HFFc6 (cell line): ENCODE measurements around the gene TCHHL1. TPM values are rescaled to one million over a fixed set of nuclear protein-coding genes. Genes with fewer than 3 reads are reported as not detected.
A peak's percentile ranks its signal among the peaks of the same experiment; 100 is the strongest.

Experiments
- DNase-seq: peaks from one replicate; pipeline ENCODE4 v3.0.0-alpha.2; 2018
- H3K27ac Mint-ChIP-seq: 2 replicates; pipeline ENCODE4 v1.8.0; 2020; ENCODE audit warnings: mild to moderate bottlenecking, mixed read lengths
- H3K27me3 Mint-ChIP-seq: 2 replicates; pipeline ENCODE4 v1.8.0; 2021; ENCODE audit warnings: mild to moderate bottlenecking, moderate library complexity, mixed read lengths; ENCODE audit not compliant: insufficient read depth
- H3K36me3 Mint-ChIP-seq: 2 replicates; pipeline ENCODE4 v1.8.0; 2021; ENCODE audit warnings: low read depth, mixed read lengths
- H3K4me1 Mint-ChIP-seq: 2 replicates; pipeline ENCODE4 v1.8.0; 2020; ENCODE audit warnings: low read depth, mixed read lengths
- H3K4me3 Mint-ChIP-seq: 2 replicates; pipeline ENCODE4 v1.8.0; 2020; ENCODE audit warnings: mild to moderate bottlenecking, moderate library complexity, mixed read lengths
- H3K9me3 Mint-ChIP-seq: 2 replicates; pipeline ENCODE4 v1.8.0; 2020; ENCODE audit warnings: mild to moderate bottlenecking, mixed read lengths
- total RNA-seq, 6 experiments: library from RNA; stranded (reverse); fragmentation: NEBNext Ultra II Directional; extraction: Animal tissue kit (Norgen Biotek cat#: 25700); gene quantifications; 2 replicates in 1 of 6; 3 replicates in 5 of 6; pipeline ENCODE4 v1.2.3, GENCODE V29; 2021
- TF ChIP-seq, protein P1 (sequence below): fragments of 200-600 bp; sonication (generic); IDR thresholded peaks from 2 replicates; pipeline ENCODE4 v1.5.0; 2021; ENCODE audit warnings: antibody characterized with exemption, mild to moderate bottlenecking

TCHHL1 gene
- total RNA-seq, 6 experiments from 2014 or later: not detected

DNA sequence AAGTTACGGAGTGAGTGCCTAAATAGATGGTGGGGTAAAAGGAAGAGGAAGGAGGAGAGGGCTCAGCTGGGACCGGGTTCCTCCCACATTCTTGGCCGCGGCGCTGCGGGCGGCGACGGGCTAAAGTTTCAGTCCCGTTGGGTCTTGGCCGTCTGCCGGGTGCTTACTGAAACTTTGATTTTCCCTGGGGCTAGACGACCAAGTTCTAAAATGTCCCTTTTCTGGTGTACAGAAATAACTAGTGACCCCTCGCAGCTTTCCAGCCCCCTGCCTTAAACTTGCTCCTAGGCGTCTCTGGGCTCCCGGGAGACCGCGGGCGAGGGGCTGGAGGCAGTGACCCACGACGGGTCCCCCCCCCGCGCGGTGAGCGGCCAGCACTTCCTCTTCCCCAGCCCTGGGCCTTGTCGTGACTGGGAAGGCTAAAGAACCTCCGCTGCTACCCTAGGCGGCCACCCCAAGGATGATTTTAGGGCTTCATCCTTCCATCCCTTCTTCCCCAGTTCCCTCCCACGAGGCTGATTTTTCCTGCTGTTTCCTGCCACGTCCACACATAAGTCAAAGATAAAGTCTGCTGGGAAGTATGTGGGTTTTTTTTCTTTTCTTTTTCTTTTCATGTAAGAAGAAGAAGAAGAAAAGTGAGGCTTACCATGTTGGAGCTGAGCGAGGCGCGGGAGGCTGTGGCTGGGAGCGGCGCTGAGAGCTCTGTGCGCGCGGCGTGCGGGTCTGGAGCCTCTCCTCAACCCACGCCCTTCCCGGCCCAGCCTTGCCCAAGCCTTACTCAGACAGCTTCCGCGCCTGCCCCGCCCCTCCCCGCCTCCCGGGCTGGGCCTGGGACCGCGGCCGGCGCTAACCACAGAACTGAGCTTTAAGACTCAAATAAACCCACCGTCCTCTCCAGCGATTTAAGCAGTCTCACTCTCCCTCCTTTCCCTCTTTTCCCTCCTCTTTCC is 52.3 kb downstream of the TCHHL1 start, which contains the start of gene S100A11:
TSS of gene S100A11 (minus strand) at position 738 of the 950 bp plus-strand sequence. CDS start at position 649, 89 bp downstream.
- TF ChIP-seq, protein P1, sequence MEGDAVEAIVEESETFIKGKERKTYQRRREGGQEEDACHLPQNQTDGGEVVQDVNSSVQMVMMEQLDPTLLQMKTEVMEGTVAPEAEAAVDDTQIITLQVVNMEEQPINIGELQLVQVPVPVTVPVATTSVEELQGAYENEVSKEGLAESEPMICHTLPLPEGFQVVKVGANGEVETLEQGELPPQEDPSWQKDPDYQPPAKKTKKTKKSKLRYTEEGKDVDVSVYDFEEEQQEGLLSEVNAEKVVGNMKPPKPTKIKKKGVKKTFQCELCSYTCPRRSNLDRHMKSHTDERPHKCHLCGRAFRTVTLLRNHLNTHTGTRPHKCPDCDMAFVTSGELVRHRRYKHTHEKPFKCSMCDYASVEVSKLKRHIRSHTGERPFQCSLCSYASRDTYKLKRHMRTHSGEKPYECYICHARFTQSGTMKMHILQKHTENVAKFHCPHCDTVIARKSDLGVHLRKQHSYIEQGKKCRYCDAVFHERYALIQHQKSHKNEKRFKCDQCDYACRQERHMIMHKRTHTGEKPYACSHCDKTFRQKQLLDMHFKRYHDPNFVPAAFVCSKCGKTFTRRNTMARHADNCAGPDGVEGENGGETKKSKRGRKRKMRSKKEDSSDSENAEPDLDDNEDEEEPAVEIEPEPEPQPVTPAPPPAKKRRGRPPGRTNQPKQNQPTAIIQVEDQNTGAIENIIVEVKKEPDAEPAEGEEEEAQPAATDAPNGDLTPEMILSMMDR: no peak
- Mint-ChIP-seq H3K4me3 (peak within 1 kb of the TSS; percentile 96), H3K4me1 (peaks cover 34% of the 10 kb centered on the region), H3K36me3 (peaks cover 44% of the 10 kb centered on the region), H3K27me3 (peaks cover 2% of the 10 kb centered on the region; the same call in 1 of the 2 replicates), H3K27ac (peak within 1 kb of the TSS; percentile 98), H3K9me3 (no peaks in the 10 kb centered on the region)
- DNase-seq: peak; percentile 78

DNA sequence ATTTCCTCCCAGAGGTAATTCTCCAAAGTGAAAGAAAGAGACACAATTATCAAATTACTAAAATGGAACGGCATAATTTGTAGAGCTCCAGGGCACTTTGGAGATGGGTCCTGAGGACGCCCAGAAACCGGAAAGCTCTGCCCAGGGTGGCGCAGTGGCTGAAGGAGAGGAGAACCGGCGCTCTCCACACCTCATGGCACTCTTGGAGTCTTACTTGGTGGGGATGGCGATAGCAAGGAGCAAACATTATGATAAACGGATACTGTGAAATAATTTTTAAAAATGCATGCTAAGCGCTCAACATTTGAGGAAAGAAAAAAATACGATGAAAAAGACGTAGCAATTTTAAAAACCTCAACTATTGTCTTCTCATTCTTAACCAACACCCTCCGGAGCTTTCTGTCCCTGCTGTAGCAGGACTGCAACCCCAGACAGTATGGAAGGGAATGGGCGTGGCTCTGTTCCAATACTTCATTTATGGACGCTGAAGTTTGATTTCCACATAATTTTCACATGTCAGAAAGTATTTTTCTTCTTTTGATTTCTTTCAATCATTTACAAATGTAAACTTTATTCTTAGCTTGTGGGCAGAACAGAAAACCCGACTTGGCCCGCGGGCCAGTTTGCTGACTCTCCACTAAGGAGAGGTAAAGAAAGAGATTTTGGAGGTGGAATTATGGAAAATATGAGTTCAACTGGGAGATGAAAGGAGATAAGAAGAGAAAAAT is 53.2 kb downstream of the TCHHL1 start:
- peaks cover 34% of the 10 kb centered on the region for H3K4me1 Mint-ChIP-seq
- DNase-seq: no peak
- H3K27ac Mint-ChIP-seq: peak overlapping the region; percentile 98
- H3K4me3 Mint-ChIP-seq: peak overlapping the region; percentile 96
- TF ChIP-seq, protein P1: no peak
- H3K36me3 Mint-ChIP-seq: peaks cover 49% of the 10 kb centered on the region
- H3K9me3 Mint-ChIP-seq: no peaks in the 10 kb centered on the region
- peaks cover 2% of the 10 kb centered on the region; the same call in 1 of the 2 replicates for H3K27me3 Mint-ChIP-seq

DNA sequence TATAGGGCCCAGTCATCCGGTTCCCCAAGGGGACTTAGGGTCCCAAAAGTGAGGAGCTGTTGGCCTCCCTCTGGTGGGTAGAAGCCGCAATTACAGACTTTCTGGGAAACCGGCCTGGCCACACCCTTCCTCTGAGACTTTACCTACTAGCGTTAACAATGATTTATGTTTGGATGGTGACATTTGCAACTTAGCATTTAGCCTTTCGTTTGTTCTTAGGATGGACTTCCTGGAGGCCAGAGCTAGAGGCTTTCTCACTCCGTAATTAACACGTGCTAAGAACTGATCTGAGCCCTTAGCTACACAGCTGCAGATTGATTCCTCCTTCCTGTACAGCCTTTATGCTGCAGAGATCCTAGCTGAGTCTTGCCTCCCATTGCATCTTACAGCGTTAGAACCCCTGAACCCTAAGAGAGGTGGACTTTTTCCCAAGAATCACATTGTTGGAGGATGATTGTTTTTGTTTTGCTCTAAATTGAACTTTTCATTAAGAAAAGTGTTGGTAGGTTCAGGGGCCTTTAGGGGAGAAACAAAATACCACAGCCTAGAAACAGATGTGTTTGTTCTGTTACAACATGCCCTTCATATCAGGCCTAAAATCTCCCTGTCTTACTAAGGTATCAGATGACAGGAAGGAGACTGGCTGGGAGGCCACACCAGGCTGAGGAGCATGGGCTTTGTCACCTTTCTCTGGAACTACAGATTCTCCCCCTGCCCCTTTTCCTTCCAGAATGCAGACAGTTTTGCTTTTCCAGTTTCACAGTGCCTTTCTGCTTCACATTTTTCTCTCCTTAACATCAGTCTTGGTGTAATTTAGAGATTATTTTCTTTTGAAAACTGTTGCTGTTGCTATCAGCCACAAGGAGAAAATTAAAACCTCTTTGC is 54.0 kb downstream of the TCHHL1 start:
- Mint-ChIP-seq H3K36me3 (peaks cover 53% of the 10 kb centered on the region), H3K9me3 (no peaks in the 10 kb centered on the region), H3K27ac (peak overlapping the region; percentile 98), H3K27me3 (peaks cover 2% of the 10 kb centered on the region; the same call in 1 of the 2 replicates), H3K4me1 (peaks cover 34% of the 10 kb centered on the region), H3K4me3 (peak overlapping the region; percentile 96)
- TF ChIP-seq, protein P1: peak; percentile 87
- DNase-seq: peak; percentile 68

DNA sequence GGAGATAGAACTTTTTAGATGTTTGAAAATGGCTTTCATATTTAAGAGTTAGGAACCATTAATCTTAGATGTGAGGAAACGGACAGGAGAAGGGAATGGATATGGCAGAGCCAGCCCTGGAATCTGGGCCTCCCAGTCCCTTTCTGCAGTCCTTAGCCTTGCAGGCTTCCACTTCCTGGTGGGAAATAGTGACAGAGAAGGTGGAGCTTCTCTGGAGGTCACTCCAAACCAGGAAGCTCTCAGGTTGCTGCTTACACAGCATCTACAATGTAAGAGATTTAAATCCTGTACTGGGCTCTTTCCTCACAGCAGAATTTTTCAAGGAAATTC is 54.6 kb downstream of the TCHHL1 start:
- H3K27me3 Mint-ChIP-seq: peaks cover 2% of the 10 kb centered on the region; the same call in 1 of the 2 replicates
- no peak for DNase-seq
- peak overlapping the region; percentile 98; the same call in 1 of the 2 replicates for H3K27ac Mint-ChIP-seq
- peaks cover 37% of the 10 kb centered on the region for H3K4me1 Mint-ChIP-seq
- peaks cover 55% of the 10 kb centered on the region for H3K36me3 Mint-ChIP-seq
- TF ChIP-seq, protein P1: no peak
- no peaks in the 10 kb centered on the region for H3K9me3 Mint-ChIP-seq
- peak overlapping the region; percentile 96 for H3K4me3 Mint-ChIP-seq

Other genes with a start within 250 kb of the TCHHL1 start
- gene C2CD4D, start 249.2 kb downstream of the TCHHL1 start, total RNA-seq: not detected
- gene THEM5, start 235.4 kb downstream of the TCHHL1 start, total RNA-seq: not detected
- 10 to 100 TPM in 1 of 6 experiments, 1 to 10 TPM in 5; 8.0 to 10.1 (median 9.3) TPM for gene THEM4, start 179.6 kb downstream of the TCHHL1 start, total RNA-seq
- gene S100A10, start 95.2 kb downstream of the TCHHL1 start, total RNA-seq: 100 to 1,000 TPM; 390 to 518 (median 442) TPM
- 1,000 to 10,000 TPM; 1,164 to 1,256 (median 1,179) TPM for gene S100A11, start 52.1 kb downstream of the TCHHL1 start, total RNA-seq
- gene TCHH, start 26.4 kb upstream of the TCHHL1 start, total RNA-seq: under 1 TPM in 2 of 6 experiments, not detected in 4; 0.03 to 0.05 TPM
- gene RPTN, start 70.2 kb upstream of the TCHHL1 start, total RNA-seq: not detected
- gene HRNR, start 135.1 kb upstream of the TCHHL1 start, total RNA-seq: not detected
- gene FLG, start 236.2 kb upstream of the TCHHL1 start, total RNA-seq: under 1 TPM in 1 of 6 experiments, not detected in 5; 0.02 TPM